ENCODE results near the gene ITCH. TPM values are rescaled to one million over a fixed set of nuclear protein-coding genes. Genes with fewer than 3 reads are reported as not detected.

ITCH gene
- total and polyA plus RNA-seq, 2 of the 8 experiments (the other 6 are each of a cell fraction or from before 2014, with no cell fraction given), result 3.9 to 45.2 TPM

GRCh38 chr20:34475979-34476736, 113.1 kb downstream of the ITCH start:
- POLR2A ChIA-PET (ENCODE audit: partially characterized antibody), result interaction anchor here (0.6 to 0.9 kb wide), 2 partner anchors 13 to 228 kb away, joined by 3 to 4 read pairs; no protein-coding TSS in a partner anchor
- H3K9ac ChIP-seq (replicated peaks in 1 of 4; ENCODE audit: extremely low read depth in 1 of 4, low read depth in 3 of 4, low read length in 3 of 4), result no peak overlapping the region

More at GRCh38 chr20:34475979-34476736, 113.1 kb downstream of the ITCH start:
- H2BK5ac ChIP-seq (ENCODE audit: low read depth, low read length), result no peak overlapping the region
- H4K91ac ChIP-seq (replicated peaks; ENCODE audit: insufficient read length, low read length), result no peak overlapping the region
- no peak overlapping the region for H2AFZ ChIP-seq (ENCODE audit: low read length)
- no peaks in the 10 kb centered on the region for H3K27me3 ChIP-seq (replicated peaks in 1 of 4; ENCODE audit: control insufficient read depth in 3 of 4, extremely low read depth in 1 of 4, insufficient read depth in 3 of 4, low read length in 3 of 4)
- H2BK12ac ChIP-seq (ENCODE audit: low read depth, low read length), result no peak overlapping the region
- TF ChIP-seq RFX5 (IDR thresholded peaks at IDR 0.05; ENCODE audit: borderline replicate concordance, low read depth, low read length), result no peak
- no peak for TF ChIP-seq KDM4A (IDR thresholded peaks at IDR 0.05; ENCODE audit: low read depth, low read length, severe bottlenecking)
- TF ChIP-seq NRF1 (IDR thresholded peaks at IDR 0.05; ENCODE audit: low read depth, low read length), result no peak
- TF ChIP-seq E2F6 (IDR thresholded peaks at IDR 0.05), result no peak
- TF ChIP-seq MAX (IDR thresholded peaks at IDR 0.05), result no peak
- H3K4me1 ChIP-seq (replicated peaks in 1 of 4; ENCODE audit: control insufficient read depth in 3 of 4, insufficient read depth in 4 of 4, low read length in 3 of 4), result no peaks in the 10 kb centered on the region
- H3K56ac ChIP-seq (replicated peaks; ENCODE audit: insufficient read length, low read depth, low read length), result no peak overlapping the region
- H3K4me3 ChIP-seq (ENCODE audit: extremely low read depth in 1 of 4, insufficient read depth in 2 of 4, low read depth in 3 of 4, low read length in 4 of 4), result no peak overlapping the region
- peaks cover 0 to 7% of the 10 kb centered on the region in 2 experiments; a peak in 1 of 4 replicates for H3K9me3 ChIP-seq (ENCODE audit: insufficient read depth in 2 of 2, low read depth in 1 of 2, low read length in 1 of 2)
- no peak overlapping the region for H3K14ac ChIP-seq (ENCODE audit: insufficient read length)
- no peak overlapping the region for H2AK5ac ChIP-seq (ENCODE audit: low read depth, low read length)
- no peak overlapping the region for H2BK20ac ChIP-seq (ENCODE audit: low read length)
- no peaks in the 10 kb centered on the region for H3K23me2 ChIP-seq (ENCODE audit: low read depth, low read length)
- 81% methylated on average over 38 of the region's 38 CpGs; no CpG with 5 or more reads in 1 of the 2 experiments for WGBS, 2 experiments (ENCODE audit: extremely low coverage in 1 of 2, insufficient coverage in 1 of 2, insufficient read length in 1 of 2, insufficient replicate concordance in 2 of 2, low coverage in 1 of 2, low lambda C conversion rate in 2 of 2, missing lambda C conversion rate in 1 of 2)
- no peak overlapping the region for H3K23ac ChIP-seq (ENCODE audit: insufficient read length)
- FAIRE-seq (no peak), DNase-seq (ENCODE audit: low read depth in 1 of 2, low spot score in 2 of 2) (no peak)
- H3K79me2 ChIP-seq (ENCODE audit: control insufficient read depth in 1 of 2, insufficient read depth in 2 of 2, low read length in 2 of 2), result no peaks in the 10 kb centered on the region
- no peaks in the 10 kb centered on the region for H3K79me1 ChIP-seq (ENCODE audit: low read depth, low read length)
- no peak overlapping the region for H2BK120ac ChIP-seq (replicated peaks; ENCODE audit: low read depth, low read length)
- H4K8ac ChIP-seq (ENCODE audit: extremely low read depth, insufficient read depth, low read length), result no peak overlapping the region
- H3K36me3 ChIP-seq (ENCODE audit: control insufficient read depth in 2 of 4, insufficient read depth in 4 of 4, low read length in 3 of 4), result peaks cover 0 to 55% (median 22%) of the 10 kb centered on the region in 4 experiments; a peak in 5 of 8 replicates
- H4K20me1 ChIP-seq (replicated peaks in 1 of 2; ENCODE audit: control insufficient read depth in 1 of 2, insufficient read depth in 2 of 2, low read length in 2 of 2), result peaks cover 0 to 3% of the 10 kb centered on the region in 2 experiments
- no peak overlapping the region for H3K4me2 ChIP-seq (ENCODE audit: insufficient read depth in 1 of 2, low read depth in 2 of 2, low read length in 2 of 2)
- CTCF ChIA-PET (ENCODE audit: partially characterized antibody), result interaction anchor here (1.4 to 1.9 kb wide), 2 partner anchors 36 to 163 kb away, joined by 3 to 12 read pairs; no protein-coding TSS in a partner anchor
- H3K4ac ChIP-seq (replicated peaks; ENCODE audit: insufficient read length, low read depth, low read length), result no peak overlapping the region
- H2BK15ac ChIP-seq (ENCODE audit: low read length), result no peak overlapping the region
- H4K5ac ChIP-seq (ENCODE audit: insufficient read length, low read depth, low read length), result no peak overlapping the region
- no peak overlapping the region for H3K18ac ChIP-seq (ENCODE audit: extremely low read depth, low read length)
- no peak overlapping the region for H3K27ac ChIP-seq (ENCODE audit: low read depth, low read length)
